HepG2 (cell line): ENCODE results near the gene SELENOM.

Source experiments
- FOXM1 ChIP-seq: sonication (generic); formaldehyde crosslinking; IDR thresholded peaks from 2 replicates; pipeline ENCODE4 v1.5.0; 2020; ENCODE audit warnings: missing genetic modification reagents
- RAD21 ChIP-seq: fragments of 450-650 bp; formaldehyde crosslinking; IDR thresholded peaks from 2 replicates; pipeline ENCODE4 v1.5.0; 2020; ENCODE audit warnings: mild to moderate bottlenecking

GRCh38 chr22:31093086-31093850 is 14.1 kb downstream of the SELENOM start:
- TF ChIP-seq FOXM1 (CRISPR knock-in tag) (no peak), RAD21 (CRISPR knock-in tag) (no peak)
